Measurements from ENCODE around the gene SLC39A5. TPM values are rescaled to one million over a fixed set of nuclear protein-coding genes. Genes with fewer than 3 reads are reported as not detected.
"Not testable (repeated sequence)": the region's sequence is repeated elsewhere in the genome, so short reads cannot be mapped to it uniquely, and the experiment has no call there.

SLC39A5 gene
- total and polyA plus RNA-seq, 9 donors: 0.32 to 18.5 (median 0.53) TPM

- no peaks in the 10 kb centered on the region for H3K4me1 ChIP-seq (ENCODE audit: control insufficient read depth, insufficient read depth, low read length)
- no peaks in the 10 kb centered on the region for H3K9me3 ChIP-seq (replicated peaks; ENCODE audit: control insufficient read depth, low read depth, low read length)
- no peaks in the 10 kb centered on the region for H3K27me3 ChIP-seq (ENCODE audit: control insufficient read depth, insufficient read depth, low read length)
- no CpG with 5 or more reads among the region's 2 CpGs for WGBS (ENCODE audit: insufficient coverage)
- H3K27ac ChIP-seq (ENCODE audit: low read length): no peak overlapping the region
- DNase-seq: no peak
- no peak overlapping the region for H3K4me3 ChIP-seq (ENCODE audit: low read length)
- peaks cover 82% of the 10 kb centered on the region for H3K36me3 ChIP-seq (ENCODE audit: control insufficient read depth, insufficient read depth, low read length)
Measured at GRCh38 chr12:56274299-56274698, 44.4 kb downstream of the SLC39A5 start.

DNA sequence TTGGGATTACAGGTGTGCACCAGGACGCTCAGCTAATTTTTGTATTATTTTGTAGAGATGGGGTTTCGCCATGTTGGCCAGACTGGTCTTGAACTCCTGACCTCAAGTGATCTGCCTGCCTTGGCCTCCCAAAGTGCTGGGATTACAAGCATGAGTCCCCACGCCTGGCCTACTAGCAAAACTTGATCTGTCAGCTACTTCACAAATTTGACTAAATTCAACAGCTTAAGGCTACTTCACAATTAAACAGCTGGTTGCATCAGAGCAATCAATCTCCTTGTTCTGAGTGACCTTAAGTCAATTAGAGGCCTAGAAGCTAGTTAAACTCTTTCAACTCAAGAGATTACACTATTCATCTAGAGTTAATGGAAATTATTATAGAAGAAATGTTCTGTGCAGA lies 49.1 kb downstream of the SLC39A5 start:
- H3K4me1 ChIP-seq (ENCODE audit: control insufficient read depth, insufficient read depth, low read length): no peaks in the 10 kb centered on the region
- H3K9me3 ChIP-seq (replicated peaks; ENCODE audit: control insufficient read depth, low read depth, low read length): no peaks in the 10 kb centered on the region
- no peak for DNase-seq
- H3K27ac ChIP-seq (ENCODE audit: low read length): no peak overlapping the region
- no peak overlapping the region for H3K4me3 ChIP-seq (ENCODE audit: low read length)
- WGBS (ENCODE audit: insufficient coverage): 85% methylated on average over 2 of the region's 3 CpGs
- peaks cover 72% of the 10 kb centered on the region for H3K36me3 ChIP-seq (ENCODE audit: control insufficient read depth, insufficient read depth, low read length)
- no peaks in the 10 kb centered on the region for H3K27me3 ChIP-seq (ENCODE audit: control insufficient read depth, insufficient read depth, low read length)

DNA sequence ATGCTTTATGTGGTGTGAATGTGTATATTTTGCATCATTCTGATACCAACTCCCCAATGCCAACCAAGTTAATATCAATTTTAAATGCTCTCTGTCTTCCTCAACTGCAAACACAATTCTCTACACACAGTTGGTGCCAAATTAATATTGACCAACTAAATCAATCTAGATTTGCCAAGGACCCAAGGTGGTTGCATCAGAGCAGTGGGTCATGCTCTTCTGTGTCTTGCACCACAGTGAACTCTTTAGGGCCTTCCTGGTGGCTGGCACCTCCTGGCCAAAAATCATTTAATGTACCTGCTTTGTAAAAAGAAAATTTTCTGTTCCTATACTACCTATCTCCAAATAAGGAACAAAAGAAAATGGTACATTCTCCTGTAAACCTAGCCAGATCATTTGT lies 51.0 kb downstream of the SLC39A5 start:
- H3K27ac ChIP-seq (ENCODE audit: low read length): no peak overlapping the region

GRCh38 chr12:56282030-56282429 lies 52.2 kb downstream of the SLC39A5 start:
- peaks cover 71% of the 10 kb centered on the region for H3K36me3 ChIP-seq (ENCODE audit: control insufficient read depth, insufficient read depth, low read length)
- H3K9me3 ChIP-seq (replicated peaks; ENCODE audit: control insufficient read depth, low read depth, low read length): no peaks in the 10 kb centered on the region
- 82% methylated on average over 2 of the region's 6 CpGs for WGBS (ENCODE audit: insufficient coverage)
- no peaks in the 10 kb centered on the region for H3K27me3 ChIP-seq (ENCODE audit: control insufficient read depth, insufficient read depth, low read length)
- no peak for DNase-seq
- no peak overlapping the region for H3K27ac ChIP-seq (ENCODE audit: low read length)
- H3K4me3 ChIP-seq (ENCODE audit: low read length): no peak overlapping the region
- H3K4me1 ChIP-seq (ENCODE audit: control insufficient read depth, insufficient read depth, low read length): no peaks in the 10 kb centered on the region

More for the DNA sequence above, 51.0 kb downstream of the SLC39A5 start:
- Histone ChIP-seq H3K4me1 (ENCODE audit: control insufficient read depth, insufficient read depth, low read length) (no peaks in the 10 kb centered on the region), H3K4me3 (ENCODE audit: low read length) (no peak overlapping the region), H3K9me3 (replicated peaks; ENCODE audit: control insufficient read depth, low read depth, low read length) (no peaks in the 10 kb centered on the region), H3K27me3 (ENCODE audit: control insufficient read depth, insufficient read depth, low read length) (no peaks in the 10 kb centered on the region), H3K36me3 (ENCODE audit: control insufficient read depth, insufficient read depth, low read length) (peaks cover 70% of the 10 kb centered on the region)
- no peak for DNase-seq

GRCh38 chr12:56282579-56282978 lies 52.7 kb downstream of the SLC39A5 start:
- Histone ChIP-seq H3K4me1 (ENCODE audit: control insufficient read depth, insufficient read depth, low read length) (no peaks in the 10 kb centered on the region), H3K9me3 (replicated peaks; ENCODE audit: control insufficient read depth, low read depth, low read length) (no peaks in the 10 kb centered on the region), H3K27me3 (ENCODE audit: control insufficient read depth, insufficient read depth, low read length) (no peaks in the 10 kb centered on the region), H3K36me3 (ENCODE audit: control insufficient read depth, insufficient read depth, low read length) (peaks cover 70% of the 10 kb centered on the region), H3K4me3 (ENCODE audit: low read length) (no peak overlapping the region), H3K27ac (ENCODE audit: low read length) (no peak overlapping the region)
- DNase-seq: no peak
- WGBS (ENCODE audit: insufficient coverage): no CpG with 5 or more reads among the region's 2 CpGs

GRCh38 chr12:56284263-56284662 lies 54.4 kb downstream of the SLC39A5 start:
- H3K9me3 ChIP-seq (replicated peaks; ENCODE audit: control insufficient read depth, low read depth, low read length); H3K4me1 ChIP-seq (ENCODE audit: control insufficient read depth, insufficient read depth, low read length); H3K27ac ChIP-seq (ENCODE audit: low read length); DNase-seq; H3K4me3 ChIP-seq (ENCODE audit: low read length); H3K27me3 ChIP-seq (ENCODE audit: control insufficient read depth, insufficient read depth, low read length): not testable (repeated sequence)
- peaks cover 57% of the 10 kb centered on the region for H3K36me3 ChIP-seq (ENCODE audit: control insufficient read depth, insufficient read depth, low read length)
- WGBS (ENCODE audit: insufficient coverage): 60% methylated on average over 1 of the region's 5 CpGs

- Histone ChIP-seq H3K4me1 (ENCODE audit: control insufficient read depth, insufficient read depth, low read length) (no peaks in the 10 kb centered on the region), H3K27ac (ENCODE audit: low read length) (no peak overlapping the region), H3K9me3 (replicated peaks; ENCODE audit: control insufficient read depth, low read depth, low read length) (no peaks in the 10 kb centered on the region), H3K27me3 (ENCODE audit: control insufficient read depth, insufficient read depth, low read length) (no peaks in the 10 kb centered on the region), H3K4me3 (ENCODE audit: low read length) (no peak overlapping the region), H3K36me3 (ENCODE audit: control insufficient read depth, insufficient read depth, low read length) (peaks cover 51% of the 10 kb centered on the region)
- DNase-seq: no peak
- no CpG with 5 or more reads among the region's 4 CpGs for WGBS (ENCODE audit: insufficient coverage)
Measured at GRCh38 chr12:56286044-56286830, 56.4 kb downstream of the SLC39A5 start.

Other genes starting within 250 kb of the SLC39A5 start
- gene SUOX, start 232.8 kb upstream of the SLC39A5 start, total RNA-seq: 19.3 TPM
- 10 to 100 TPM; 13.1 to 18.0 (median 14.5) TPM for gene SUOX, start 232.8 kb upstream of the SLC39A5 start, polyA plus RNA-seq (ENCODE audit: insufficient read depth in 1 of 8, insufficient read length in 8 of 8, low replicate concordance in 1 of 8)
- gene IKZF4, start 209.0 kb upstream of the SLC39A5 start, total RNA-seq: 2.2 TPM
- gene IKZF4, start 209.0 kb upstream of the SLC39A5 start, polyA plus RNA-seq (ENCODE audit: insufficient read depth in 1 of 8, insufficient read length in 8 of 8, low replicate concordance in 1 of 8): 1 to 10 TPM; 5.0 to 8.7 (median 7.1) TPM
- 255 TPM for gene RPS26, start 188.1 kb upstream of the SLC39A5 start, total RNA-seq
- 100 to 1,000 TPM in 5 of 8 donors, 10 to 100 TPM in 3; 84.2 to 522 (median 202) TPM for gene RPS26, start 188.1 kb upstream of the SLC39A5 start, polyA plus RNA-seq (ENCODE audit: insufficient read depth in 1 of 8, insufficient read length in 8 of 8, low replicate concordance in 1 of 8)
- 126 TPM for gene ERBB3, start 149.9 kb upstream of the SLC39A5 start, total RNA-seq
- 100 to 1,000 TPM; 116 to 224 (median 149) TPM for gene ERBB3, start 149.9 kb upstream of the SLC39A5 start, polyA plus RNA-seq (ENCODE audit: insufficient read depth in 1 of 8, insufficient read length in 8 of 8, low replicate concordance in 1 of 8)
- gene PA2G4, start 125.5 kb upstream of the SLC39A5 start, total RNA-seq: 97.2 TPM
- gene PA2G4, start 125.5 kb upstream of the SLC39A5 start, polyA plus RNA-seq (ENCODE audit: insufficient read depth in 1 of 8, insufficient read length in 8 of 8, low replicate concordance in 1 of 8): 100 to 1,000 TPM in 7 of 8 donors, 10 to 100 TPM in 1; 97.8 to 128 (median 119) TPM
- 9,217 TPM for gene RPL41, start 113.4 kb upstream of the SLC39A5 start, total RNA-seq
- 1,000 to 10,000 TPM; 4,607 to 7,530 (median 5,394) TPM for gene RPL41, start 113.4 kb upstream of the SLC39A5 start, polyA plus RNA-seq (ENCODE audit: insufficient read depth in 1 of 8, insufficient read length in 8 of 8, low replicate concordance in 1 of 8)
- gene ZC3H10, start 111.8 kb upstream of the SLC39A5 start, total RNA-seq: 4.2 TPM
- gene ZC3H10, start 111.8 kb upstream of the SLC39A5 start, polyA plus RNA-seq (ENCODE audit: insufficient read depth in 1 of 8, insufficient read length in 8 of 8, low replicate concordance in 1 of 8): 1 to 10 TPM; 4.1 to 7.7 (median 4.8) TPM
- 63.7 TPM for gene ESYT1, start 101.8 kb upstream of the SLC39A5 start, total RNA-seq
- gene ESYT1, start 101.8 kb upstream of the SLC39A5 start, polyA plus RNA-seq (ENCODE audit: insufficient read depth in 1 of 8, insufficient read length in 8 of 8, low replicate concordance in 1 of 8): 10 to 100 TPM; 75.3 to 90.9 (median 86.2) TPM
- gene MYL6B, start 77.5 kb upstream of the SLC39A5 start, total RNA-seq: 682 TPM
- gene MYL6B, start 77.5 kb upstream of the SLC39A5 start, polyA plus RNA-seq (ENCODE audit: insufficient read depth in 1 of 8, insufficient read length in 8 of 8, low replicate concordance in 1 of 8): 1,000 to 10,000 TPM in 2 of 8 donors, 100 to 1,000 TPM in 6; 543 to 1,374 (median 850) TPM
- 1,791 TPM for gene MYL6, start 71.7 kb upstream of the SLC39A5 start, total RNA-seq
- gene MYL6, start 71.7 kb upstream of the SLC39A5 start, polyA plus RNA-seq (ENCODE audit: insufficient read depth in 1 of 8, insufficient read length in 8 of 8, low replicate concordance in 1 of 8): 1,000 to 10,000 TPM; 1,431 to 2,233 (median 1,647) TPM
- gene SMARCC2, start 40.6 kb upstream of the SLC39A5 start, total RNA-seq: 46.8 TPM
- gene SMARCC2, start 40.6 kb upstream of the SLC39A5 start, polyA plus RNA-seq (ENCODE audit: insufficient read depth in 1 of 8, insufficient read length in 8 of 8, low replicate concordance in 1 of 8): 10 to 100 TPM; 53.3 to 71.7 (median 55.9) TPM
- 47.5 TPM for gene RNF41, start 8.1 kb upstream of the SLC39A5 start, total RNA-seq
- 10 to 100 TPM; 35.5 to 49.3 (median 44.1) TPM for gene RNF41, start 8.1 kb upstream of the SLC39A5 start, polyA plus RNA-seq (ENCODE audit: insufficient read depth in 1 of 8, insufficient read length in 8 of 8, low replicate concordance in 1 of 8)
- gene NABP2, start 5.7 kb upstream of the SLC39A5 start, total RNA-seq: 24.1 TPM
- gene NABP2, start 5.7 kb upstream of the SLC39A5 start, polyA plus RNA-seq (ENCODE audit: insufficient read depth in 1 of 8, insufficient read length in 8 of 8, low replicate concordance in 1 of 8): 10 to 100 TPM; 16.1 to 23.6 (median 20.3) TPM
- gene ANKRD52, start 28.3 kb downstream of the SLC39A5 start, total RNA-seq: 8.6 TPM
- gene ANKRD52, start 28.3 kb downstream of the SLC39A5 start, polyA plus RNA-seq (ENCODE audit: insufficient read depth in 1 of 8, insufficient read length in 8 of 8, low replicate concordance in 1 of 8): 10 to 100 TPM; 16.4 to 22.6 (median 18.9) TPM
- gene COQ10A, start 36.9 kb downstream of the SLC39A5 start, total RNA-seq: 18.9 TPM
- gene COQ10A, start 36.9 kb downstream of the SLC39A5 start, polyA plus RNA-seq (ENCODE audit: insufficient read depth in 1 of 8, insufficient read length in 8 of 8, low replicate concordance in 1 of 8): 10 to 100 TPM; 13.4 to 34.4 (median 19.0) TPM
- 93.5 TPM for gene CS, start 70.3 kb downstream of the SLC39A5 start, total RNA-seq
- gene CS, start 70.3 kb downstream of the SLC39A5 start, polyA plus RNA-seq (ENCODE audit: insufficient read depth in 1 of 8, insufficient read length in 8 of 8, low replicate concordance in 1 of 8): 100 to 1,000 TPM; 174 to 252 (median 214) TPM
- 78.3 TPM for gene CNPY2, start 85.9 kb downstream of the SLC39A5 start, total RNA-seq
- 10 to 100 TPM; 41.5 to 73.0 (median 61.1) TPM for gene CNPY2, start 85.9 kb downstream of the SLC39A5 start, polyA plus RNA-seq (ENCODE audit: insufficient read depth in 1 of 8, insufficient read length in 8 of 8, low replicate concordance in 1 of 8)
- 39.8 TPM for gene PAN2, start 103.9 kb downstream of the SLC39A5 start, total RNA-seq
- 10 to 100 TPM; 27.9 to 49.6 (median 41.9) TPM for gene PAN2, start 103.9 kb downstream of the SLC39A5 start, polyA plus RNA-seq (ENCODE audit: insufficient read depth in 1 of 8, insufficient read length in 8 of 8, low replicate concordance in 1 of 8)
- gene IL23A, start 108.8 kb downstream of the SLC39A5 start, total RNA-seq: 0.18 TPM
- under 1 TPM; 0.24 to 0.74 (median 0.44) TPM for gene IL23A, start 108.8 kb downstream of the SLC39A5 start, polyA plus RNA-seq (ENCODE audit: insufficient read depth in 1 of 8, insufficient read length in 8 of 8, low replicate concordance in 1 of 8)
- gene STAT2, start 130.1 kb downstream of the SLC39A5 start, total RNA-seq: 63.4 TPM
- gene STAT2, start 130.1 kb downstream of the SLC39A5 start, polyA plus RNA-seq (ENCODE audit: insufficient read depth in 1 of 8, insufficient read length in 8 of 8, low replicate concordance in 1 of 8): 10 to 100 TPM; 40.9 to 71.8 (median 59.6) TPM
- gene APOF, start 132.8 kb downstream of the SLC39A5 start, total RNA-seq: not detected
- not detected for gene APOF, start 132.8 kb downstream of the SLC39A5 start, polyA plus RNA-seq (ENCODE audit: insufficient read depth in 1 of 8, insufficient read length in 8 of 8, low replicate concordance in 1 of 8)
- 5.2 TPM for gene TIMELESS, start 219.4 kb downstream of the SLC39A5 start, total RNA-seq
- gene TIMELESS, start 219.4 kb downstream of the SLC39A5 start, polyA plus RNA-seq (ENCODE audit: insufficient read depth in 1 of 8, insufficient read length in 8 of 8, low replicate concordance in 1 of 8): 10 to 100 TPM; 14.5 to 22.8 (median 16.7) TPM
- not detected for gene MIP, start 224.6 kb downstream of the SLC39A5 start, total RNA-seq
- under 1 TPM in 4 of 8 donors, not detected in 4; 0.09 to 0.36 (median 0.18) TPM for gene MIP, start 224.6 kb downstream of the SLC39A5 start, polyA plus RNA-seq (ENCODE audit: insufficient read depth in 1 of 8, insufficient read length in 8 of 8, low replicate concordance in 1 of 8)
- 2.0 TPM for gene SPRYD4, start 238.5 kb downstream of the SLC39A5 start, total RNA-seq
- 1 to 10 TPM; 1.4 to 2.7 (median 1.8) TPM for gene SPRYD4, start 238.5 kb downstream of the SLC39A5 start, polyA plus RNA-seq (ENCODE audit: insufficient read depth in 1 of 8, insufficient read length in 8 of 8, low replicate concordance in 1 of 8)